ENCODE measurements around the gene UPK2. TPM values are rescaled to one million over a fixed set of nuclear protein-coding genes. Genes with fewer than 3 reads are reported as not detected.

Gene UPK2
- total and polyA plus RNA-seq, 2 experiments from 2014 or later = 0.28 TPM; not detected in 1

DNA sequence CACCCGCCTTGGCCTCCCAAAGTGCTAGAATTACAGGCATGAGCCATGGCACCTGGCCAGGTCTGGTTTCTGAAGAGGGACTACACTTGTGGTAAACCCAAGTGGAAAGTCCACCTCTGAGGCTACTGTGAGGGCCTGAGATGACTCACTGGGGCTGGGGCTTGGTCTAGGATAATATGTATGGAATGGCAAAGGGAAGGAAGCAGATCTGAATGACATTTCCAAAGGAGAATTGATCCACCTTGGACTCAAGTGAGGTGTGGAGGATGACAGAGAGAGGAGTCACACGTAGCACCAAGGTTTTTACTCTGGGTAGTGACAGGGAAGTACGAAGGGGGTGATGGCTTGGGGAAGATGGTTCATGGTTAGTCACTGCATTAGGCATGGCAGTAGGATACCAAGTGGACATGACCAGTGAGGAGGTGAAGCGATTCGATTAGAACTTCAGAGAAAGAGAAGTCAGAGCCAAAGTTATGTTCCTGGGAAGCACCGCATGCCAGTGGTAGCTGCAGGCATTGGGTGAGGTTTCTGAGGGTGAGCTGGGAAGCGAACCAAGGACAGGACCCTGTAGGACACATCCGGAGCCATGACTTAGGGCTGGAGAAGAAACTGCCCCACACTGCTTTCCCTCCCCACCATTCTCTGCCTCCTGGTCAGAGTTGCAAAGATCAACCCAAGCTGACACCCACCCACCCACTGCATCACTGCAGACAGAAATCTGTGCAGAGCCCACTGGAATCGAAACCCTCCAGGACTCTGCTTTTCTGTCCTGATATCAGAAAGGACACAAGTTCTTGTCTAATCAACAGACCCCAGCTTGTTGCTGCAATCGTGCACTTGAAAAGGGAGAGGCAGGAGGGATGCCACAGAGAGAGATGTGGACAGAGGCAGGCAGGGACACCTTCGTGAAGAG lies 17.4 kb upstream of the UPK2 start:
- DNase-seq = peak; percentile 68
- Histone ChIP-seq H3K9me2 (ENCODE audit: insufficient read depth) (no peaks in the 10 kb centered on the region), H3K27ac (no peak overlapping the region), H3K36me3 (ENCODE audit: low read depth) (no peaks in the 10 kb centered on the region), H3K9me3 (ENCODE audit: low read depth) (no peaks in the 10 kb centered on the region), H3K4me1 (ENCODE audit: insufficient read depth) (peaks cover 14% of the 10 kb centered on the region), H3K27me3 (replicated peaks; ENCODE audit: insufficient read depth) (no peaks in the 10 kb centered on the region), H2AFZ (no peak overlapping the region), H3K4me3 (no peak overlapping the region), H3K9ac (no peak overlapping the region), H3F3A (ENCODE audit: insufficient read depth) (peaks cover 13% of the 10 kb centered on the region), H4K20me1 (ENCODE audit: insufficient read depth) (no peaks in the 10 kb centered on the region), H3K79me2 (ENCODE audit: insufficient read depth) (no peaks in the 10 kb centered on the region), H3K4me2 (ENCODE audit: unreplicated experiment) (no peak overlapping the region)
- 42 to 44% methylated on average over 11 of the region's 11 CpGs for WGBS, 2 experiments (ENCODE audit: low coverage in 1 of 2, low lambda C conversion rate in 2 of 2, missing lambda C conversion rate in 2 of 2)
- TF ChIP-seq EZH2 (IDR thresholded peaks at IDR 0.05; ENCODE audit: insufficient read depth, poor library complexity, severe bottlenecking) = no peak
- no peak for TF ChIP-seq EZH2phosphoT487 (IDR thresholded peaks at IDR 0.05; ENCODE audit: insufficient read depth, low read depth)
- in situ Hi-C loops (cut with MboI) = no loop called here

DNA sequence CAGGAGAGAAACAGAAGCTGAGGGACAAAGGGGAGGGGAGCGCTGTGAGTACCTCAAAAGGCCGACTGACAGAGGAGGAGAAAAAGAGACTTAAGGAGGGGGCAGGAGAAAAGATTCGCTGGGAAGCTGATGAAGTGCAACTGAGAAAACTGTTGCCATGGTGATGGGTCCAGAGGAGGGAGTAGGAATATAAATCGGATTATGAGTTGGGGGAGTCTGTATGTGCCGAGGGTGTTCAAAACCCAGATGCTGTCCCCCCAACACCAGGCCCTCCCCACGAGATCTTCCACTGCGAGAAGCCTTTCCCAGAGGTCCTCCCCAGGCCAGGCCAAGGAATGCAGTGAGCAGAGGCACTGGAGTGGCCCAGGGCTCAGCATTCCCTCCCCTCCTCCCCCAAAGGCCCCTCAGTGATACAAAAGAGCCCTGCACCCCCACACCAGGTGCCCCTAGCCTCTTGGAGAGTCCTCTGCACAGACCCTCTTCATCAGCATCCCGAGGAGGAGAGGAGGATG lies 16.6 kb upstream of the UPK2 start:
- WGBS, 2 experiments (ENCODE audit: low coverage in 1 of 2, low lambda C conversion rate in 2 of 2, missing lambda C conversion rate in 2 of 2) = 47 to 58% methylated on average over 8 of the region's 8 CpGs
- H3K27me3 ChIP-seq (replicated peaks; ENCODE audit: insufficient read depth) = no peaks in the 10 kb centered on the region
- H3K9me2 ChIP-seq (ENCODE audit: insufficient read depth) = no peaks in the 10 kb centered on the region
- H4K20me1 ChIP-seq (ENCODE audit: insufficient read depth) = no peaks in the 10 kb centered on the region
- no peak for DNase-seq
- no peak overlapping the region for H2AFZ ChIP-seq
- peaks cover 14% of the 10 kb centered on the region for H3K4me1 ChIP-seq (ENCODE audit: insufficient read depth)
- H3K27ac ChIP-seq = no peak overlapping the region
- no peak overlapping the region for H3K4me3 ChIP-seq
- TF ChIP-seq EZH2 (IDR thresholded peaks at IDR 0.05; ENCODE audit: insufficient read depth, poor library complexity, severe bottlenecking) (no peak), EZH2phosphoT487 (IDR thresholded peaks at IDR 0.05; ENCODE audit: insufficient read depth, low read depth) (no peak)
- H3K79me2 ChIP-seq (ENCODE audit: insufficient read depth) = no peaks in the 10 kb centered on the region
- in situ Hi-C loops (cut with MboI) = no loop called here
- no peak overlapping the region for H3K9ac ChIP-seq
- peaks cover 13% of the 10 kb centered on the region for H3F3A ChIP-seq (ENCODE audit: insufficient read depth)
- no peak overlapping the region for H3K4me2 ChIP-seq (ENCODE audit: unreplicated experiment)
- H3K9me3 ChIP-seq (ENCODE audit: low read depth) = no peaks in the 10 kb centered on the region
- no peaks in the 10 kb centered on the region for H3K36me3 ChIP-seq (ENCODE audit: low read depth)

DNA sequence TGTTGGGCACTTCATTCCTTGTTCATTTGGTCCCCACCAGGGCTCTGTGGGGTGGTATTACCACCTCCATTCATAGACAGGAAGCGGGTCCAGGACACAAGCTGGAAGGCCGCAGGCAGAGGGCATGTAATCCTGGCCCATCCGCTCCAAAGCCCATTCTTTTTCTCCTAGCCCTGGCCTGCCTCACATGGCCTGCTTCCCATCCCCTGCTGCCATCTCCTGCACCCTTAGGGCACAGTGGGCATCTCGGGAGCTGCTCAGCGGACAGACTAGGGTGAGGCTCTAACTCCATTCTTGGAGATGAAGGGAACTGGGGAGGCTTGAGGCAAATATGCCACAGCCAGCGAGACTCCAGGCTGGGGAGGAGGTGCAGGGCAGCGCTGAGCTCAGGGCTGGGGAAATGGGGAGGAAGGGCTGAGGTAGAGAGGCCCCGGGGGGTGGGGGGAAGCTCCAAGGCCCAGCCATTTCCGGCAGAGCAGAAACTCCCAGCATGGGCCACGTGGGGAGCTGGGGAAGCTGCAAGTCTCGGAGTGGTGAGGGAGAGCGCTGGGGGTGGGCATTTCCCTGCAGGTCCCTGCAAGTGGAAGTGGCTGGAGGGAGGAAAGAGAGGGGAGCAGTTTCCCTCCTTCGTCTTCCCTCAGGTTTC lies 16.0 kb upstream of the UPK2 start:
- Histone ChIP-seq H3K36me3 (ENCODE audit: low read depth) (no peaks in the 10 kb centered on the region), H3K79me2 (ENCODE audit: insufficient read depth) (no peaks in the 10 kb centered on the region), H3K9me2 (ENCODE audit: insufficient read depth) (no peaks in the 10 kb centered on the region), H3K9me3 (ENCODE audit: low read depth) (no peaks in the 10 kb centered on the region), H3K27me3 (replicated peaks; ENCODE audit: insufficient read depth) (no peaks in the 10 kb centered on the region), H4K20me1 (ENCODE audit: insufficient read depth) (no peaks in the 10 kb centered on the region), H3K4me1 (ENCODE audit: insufficient read depth) (peaks cover 14% of the 10 kb centered on the region), H3K4me3 (no peak overlapping the region), H3F3A (ENCODE audit: insufficient read depth) (peaks cover 13% of the 10 kb centered on the region), H3K4me2 (ENCODE audit: unreplicated experiment) (no peak overlapping the region), H2AFZ (0 out of 2 replicates have a peak overlapping the region, but pooled peaks have one; percentile 24), H3K9ac (no peak overlapping the region), H3K27ac (no peak overlapping the region)
- peak; percentile 16 for DNase-seq
- in situ Hi-C loops (cut with MboI) = loop anchor here (10.0 kb wide), 1 partner anchor 245 kb away; no protein-coding TSS in a partner anchor
- no peak for TF ChIP-seq EZH2phosphoT487 (IDR thresholded peaks at IDR 0.05; ENCODE audit: insufficient read depth, low read depth)
- TF ChIP-seq EZH2 (IDR thresholded peaks at IDR 0.05; ENCODE audit: insufficient read depth, poor library complexity, severe bottlenecking) = no peak
- 42 to 53% methylated on average over 11 to 13 of the region's 13 CpGs for WGBS, 2 experiments (ENCODE audit: low coverage in 1 of 2, low lambda C conversion rate in 2 of 2, missing lambda C conversion rate in 2 of 2)

DNA sequence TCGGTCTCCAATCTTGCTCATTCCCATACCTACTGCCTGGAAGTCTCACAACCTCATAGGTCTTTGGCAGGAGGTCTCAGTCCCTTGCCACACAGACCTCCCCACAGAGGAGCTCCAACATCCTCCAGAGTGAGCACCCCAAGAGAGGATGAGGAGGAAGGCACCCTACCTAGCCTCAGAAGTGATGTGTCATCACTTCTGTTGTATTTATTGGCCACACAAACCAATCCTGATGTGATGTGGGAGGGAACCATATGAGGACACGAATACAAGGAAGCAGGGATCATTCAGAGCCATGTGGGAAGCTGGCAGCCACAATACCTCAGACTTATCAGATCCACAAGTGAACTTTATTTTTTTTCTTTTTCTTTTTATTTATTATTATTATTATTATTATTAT lies 9.0 kb upstream of the UPK2 start:
- DNase-seq = no peak
- Histone ChIP-seq H3K4me1 (ENCODE audit: insufficient read depth) (no peaks in the 10 kb centered on the region), H3K9ac (no peak overlapping the region), H3F3A (ENCODE audit: insufficient read depth) (no peaks in the 10 kb centered on the region), H3K9me2 (ENCODE audit: insufficient read depth) (no peaks in the 10 kb centered on the region), H2AFZ (no peak overlapping the region), H3K36me3 (ENCODE audit: low read depth) (no peaks in the 10 kb centered on the region), H3K27me3 (replicated peaks; ENCODE audit: insufficient read depth) (peaks cover 6% of the 10 kb centered on the region), H3K4me3 (no peak overlapping the region), H3K9me3 (ENCODE audit: low read depth) (no peaks in the 10 kb centered on the region), H3K79me2 (ENCODE audit: insufficient read depth) (no peaks in the 10 kb centered on the region), H3K27ac (no peak overlapping the region), H4K20me1 (ENCODE audit: insufficient read depth) (no peaks in the 10 kb centered on the region), H3K4me2 (ENCODE audit: unreplicated experiment) (no peak overlapping the region)
- in situ Hi-C loops (cut with MboI) = loop anchor here (10.0 kb wide), 1 partner anchor 252 kb away; no protein-coding TSS in a partner anchor
- 17 to 31% methylated on average over 2 of the region's 2 CpGs for whole genome bisulfite sequencing, 2 experiments (ENCODE audit: low coverage in 1 of 2, low lambda C conversion rate in 2 of 2, missing lambda C conversion rate in 2 of 2)
- TF ChIP-seq EZH2phosphoT487 (IDR thresholded peaks at IDR 0.05; ENCODE audit: insufficient read depth, low read depth) (no peak), EZH2 (IDR thresholded peaks at IDR 0.05; ENCODE audit: insufficient read depth, poor library complexity, severe bottlenecking) (no peak)
